Fibroblast of the aortic adventitia (primary cell): ENCODE data around the gene SCG5. TPM values are rescaled to one million over a fixed set of nuclear protein-coding genes. Genes with fewer than 3 reads are reported as not detected.

Experiments
- DNase-seq: peaks from one replicate; pipeline ENCODE4 v3.0.0-alpha.2; 2010; ENCODE audit warnings: low read depth
- H3K4me3 ChIP-seq: 2 replicates; pipeline ENCODE4 v1.5.1; 2011; ENCODE audit warnings: low read depth, mild to moderate bottlenecking, control low read depth, low read length, moderate library complexity
- CTCF ChIP-seq: IDR thresholded peaks from 2 replicates; pipeline ENCODE4 v1.5.1; 2011; ENCODE audit warnings: mild to moderate bottlenecking, low read length, control low read depth, inconsistent platforms; ENCODE audit not compliant: insufficient read depth
- total RNA-seq: library from RNA; depleted of rRNA; stranded (reverse); fragments of >200 nt; gene quantifications from 2 replicates; pipeline ENCODE4 v1.2.3, GENCODE V29; 2012; ENCODE audit warnings: low replicate concordance

SCG5 gene
- total RNA-seq, 1 donor: 11.7 TPM

GRCh38 chr15:32730677-32731654 lies 89.5 kb downstream of the SCG5 start:
- no peak for TF ChIP-seq CTCF
- no peak for DNase-seq
- H3K4me3 ChIP-seq: no peak overlapping the region

- no peak overlapping the region for H3K4me3 ChIP-seq
- DNase-seq: no peak
- TF ChIP-seq CTCF: no peak
These were observed 91.2 kb downstream of the SCG5 start for GRCh38 chr15:32732574-32733157.

GRCh38 chr15:32733281-32733680 lies 91.8 kb downstream of the SCG5 start:
- no peak overlapping the region for H3K4me3 ChIP-seq
- TF ChIP-seq CTCF: no peak
- DNase-seq: no peak

GRCh38 chr15:32735989-32736700 lies 94.6 kb downstream of the SCG5 start:
- DNase-seq: no peak
- H3K4me3 ChIP-seq: no peak overlapping the region
- no peak for TF ChIP-seq CTCF

GRCh38 chr15:32736701-32737061 lies 95.2 kb downstream of the SCG5 start:
- no peak for DNase-seq
- no peak for TF ChIP-seq CTCF
- no peak overlapping the region for H3K4me3 ChIP-seq

- DNase-seq: peak; percentile 52
- no peak for TF ChIP-seq CTCF
- H3K4me3 ChIP-seq: no peak overlapping the region
These were observed 95.8 kb downstream of the SCG5 start for GRCh38 chr15:32737304-32737703.
